Left ventricle myocardium superior (tissue), 1 donor: ENCODE measurements around the gene TMEM240. TPM values are rescaled to one million over a fixed set of nuclear protein-coding genes. Genes with fewer than 3 reads are reported as not detected.
"Not testable (repeated sequence)": the region's sequence is repeated elsewhere in the genome, so short reads cannot be mapped to it uniquely, and the experiment has no call there.

Experiments
- ATAC-seq: fragments of 200-7000 bp; cut with Tn5 transposase; one replicate; pipeline ENCODE4 v1.9.1; 2020; ENCODE audit warnings: mild to moderate bottlenecking, moderate library complexity
- DNase-seq: peaks from one replicate; pipeline ENCODE4 v3.0.0-alpha.2; 2020
- intact Hi-C: fragments of 100-400 bp; cut with micrococcal nuclease; formaldehyde crosslinking; loops from one replicate; pipeline ENCODE4 v1.11.0; 2022
- total RNA-seq: library from RNA; stranded (reverse); fragmentation: NEBNext Ultra II Directional; extraction: Animal tissue kit (Norgen Biotek cat#: 25700); gene quantifications from one replicate; pipeline ENCODE4 v1.2.1, GENCODE V29; 2021
- donor health status: DM: no; HTN: yes; CAD: no; lungs with severe emphysema.

Gene TMEM240
- total RNA-seq, 1 donor from 2014 or later, result 8.9 TPM

GRCh38 chr1:1559066-1559465 lies 18.6 kb upstream of the TMEM240 start:
- no peak for DNase-seq
- ATAC-seq, result no peak
- intact Hi-C loops, result no loop called here

DNA sequence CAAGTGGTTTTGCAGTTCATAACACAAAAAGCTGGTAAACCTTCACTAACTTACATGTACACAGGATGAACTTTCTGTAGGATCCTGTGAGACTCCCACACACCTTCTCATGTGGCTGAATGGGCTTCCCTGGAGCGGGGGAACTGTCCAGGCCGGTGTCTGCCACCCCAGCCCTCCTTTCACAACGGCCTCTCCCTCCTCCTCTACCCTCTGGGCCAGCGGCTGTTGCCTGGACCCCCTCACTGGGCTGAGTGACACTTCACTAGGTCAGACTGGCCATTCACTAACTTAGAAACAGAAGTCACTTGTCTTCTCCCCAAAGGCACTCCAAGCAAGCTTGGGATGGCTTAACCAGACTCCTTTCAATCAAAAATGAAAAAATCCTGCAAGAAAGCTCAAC lies 18.2 kb upstream of the TMEM240 start:
- ATAC-seq (no peak), DNase-seq (no peak)
- intact Hi-C loops, result no loop called here

- DNase-seq, ATAC-seq, intact Hi-C loops: not testable (repeated sequence)
Observed at GRCh38 chr1:1557688-1558087, 17.3 kb upstream of the TMEM240 start.

DNA sequence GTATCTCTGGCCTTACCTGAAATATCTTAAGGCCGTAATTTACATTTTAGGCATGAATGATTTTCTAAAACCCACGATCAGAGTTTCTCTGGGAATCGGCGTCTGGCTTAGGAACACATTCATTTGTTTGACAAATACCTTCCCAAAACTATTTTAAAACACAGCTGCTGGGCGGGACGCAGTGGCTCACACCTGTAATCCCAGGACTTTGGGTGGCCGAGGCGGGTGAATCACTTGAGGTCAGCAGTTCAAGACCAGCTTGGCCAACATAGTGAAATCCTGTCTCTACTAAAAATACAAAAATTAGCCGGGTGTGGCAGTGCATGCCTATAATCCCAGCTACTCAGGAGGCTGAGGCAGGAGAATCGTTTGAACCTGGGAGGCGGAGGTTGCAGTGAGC lies 16.5 kb upstream of the TMEM240 start:
- not testable (repeated sequence) for ATAC-seq, DNase-seq

DNA sequence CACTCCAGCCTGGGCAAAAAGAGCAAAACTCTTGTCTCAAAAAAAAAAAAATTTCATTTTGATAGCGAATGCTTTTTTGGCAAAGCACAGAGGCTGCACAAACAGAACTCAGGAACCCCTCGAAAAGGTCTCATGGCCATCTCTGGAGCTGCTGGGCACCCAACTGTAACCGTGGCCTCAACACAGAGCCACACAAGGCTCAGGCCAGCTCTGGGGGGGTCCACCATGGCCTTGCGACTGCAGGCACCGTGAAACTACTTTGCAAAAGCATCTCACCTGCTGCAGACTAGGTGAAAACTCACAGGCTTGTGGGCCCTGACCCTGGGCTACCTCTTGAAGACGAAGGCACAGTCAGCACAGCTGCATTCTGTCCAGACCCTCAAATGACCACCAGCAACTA lies 16.1 kb upstream of the TMEM240 start:
- DNase-seq (no peak), ATAC-seq (no peak)
- intact Hi-C loops, result no loop called here

More for the DNA sequence above, 16.5 kb upstream of the TMEM240 start:
- intact Hi-C loops, result not testable (repeated sequence)

- DNase-seq (no peak), ATAC-seq (peak; percentile 14)
- intact Hi-C loops, result no loop called here
Observed at GRCh38 chr1:1554926-1555915, 14.8 kb upstream of the TMEM240 start.

- DNase-seq, result no peak
- intact Hi-C loops, result no loop called here
- ATAC-seq, result no peak
Observed at GRCh38 chr1:1554550-1554925, 14.1 kb upstream of the TMEM240 start.

DNA sequence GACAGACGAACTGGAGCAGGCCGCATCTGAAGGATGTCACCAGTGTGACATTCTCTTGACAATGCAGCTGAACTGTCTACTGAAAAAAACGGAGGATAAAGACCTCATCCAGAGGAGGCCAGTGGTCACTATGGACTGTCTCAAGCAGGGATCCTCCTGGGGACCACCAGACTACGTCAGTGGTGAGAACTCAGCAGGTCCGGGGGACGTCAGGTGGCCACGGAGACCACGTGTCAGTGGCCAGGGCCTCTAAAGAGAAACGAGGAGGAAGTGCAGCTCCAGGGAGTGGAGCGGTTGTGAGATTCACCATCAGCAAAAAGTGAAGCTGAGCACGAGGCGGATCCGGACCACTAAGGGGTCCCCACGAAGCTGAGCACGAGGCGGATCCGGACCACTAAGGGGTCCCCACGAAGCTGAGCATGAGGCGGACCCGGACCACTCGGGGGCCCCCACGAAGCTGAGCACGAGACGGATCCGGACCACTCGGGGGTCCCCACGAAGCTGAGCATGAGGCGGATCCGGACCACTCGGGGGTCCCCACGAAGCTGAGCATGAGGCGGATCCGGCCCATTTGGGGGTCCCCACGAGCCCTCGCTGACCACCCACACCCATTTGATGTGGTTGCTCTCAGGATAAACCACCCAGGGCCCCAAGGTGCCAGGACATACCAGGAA lies 13.5 kb upstream of the TMEM240 start:
- intact Hi-C loops, result no loop called here
- ATAC-seq (no peak), DNase-seq (no peak)

GRCh38 chr1:1552263-1552639 lies 11.8 kb upstream of the TMEM240 start:
- DNase-seq, result no peak

DNA sequence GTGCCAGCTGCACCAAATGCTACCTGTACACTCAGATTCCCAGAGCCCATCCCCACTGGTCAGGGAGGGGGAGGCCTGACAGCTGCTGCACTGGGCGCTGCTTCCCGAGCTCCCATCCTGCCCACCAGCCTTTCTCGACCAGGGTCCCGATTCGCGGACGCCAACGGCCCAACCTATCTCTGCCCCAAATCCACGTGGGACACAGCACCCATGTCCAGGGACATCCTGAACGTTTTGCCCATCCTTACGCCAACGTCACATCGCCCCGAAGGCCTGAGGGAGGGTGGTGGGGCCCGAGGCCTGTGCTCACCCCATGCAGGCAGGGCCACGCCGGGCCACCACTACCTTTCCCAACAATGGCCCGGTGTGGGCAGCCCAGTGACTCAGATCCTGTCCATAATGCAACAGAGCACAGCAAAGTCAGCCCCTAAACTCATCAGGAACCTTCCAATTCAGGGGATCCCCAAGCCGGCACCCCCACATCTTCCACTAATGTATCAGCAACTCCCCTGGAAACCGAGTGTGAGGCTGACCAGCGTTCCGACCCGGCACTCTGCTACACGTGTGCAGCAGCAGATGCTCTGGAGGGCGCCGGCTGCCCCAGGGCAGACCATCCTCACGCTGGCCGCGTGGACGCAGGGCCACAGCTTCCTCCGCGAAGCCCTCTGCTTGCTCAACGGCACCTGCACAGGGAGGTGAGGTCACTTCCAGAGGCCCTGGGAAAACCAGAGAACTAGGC lies 11.3 kb upstream of the TMEM240 start:
- no peak for DNase-seq
- intact Hi-C loops, result no loop called here
- ATAC-seq, result no peak

More at GRCh38 chr1:1552263-1552639, 11.8 kb upstream of the TMEM240 start:
- ATAC-seq, result no peak
- intact Hi-C loops, result no loop called here

GRCh38 chr1:1550591-1551432 lies 10.4 kb upstream of the TMEM240 start:
- intact Hi-C loops, result no loop called here

GRCh38 chr1:1550087-1550486 lies 9.7 kb upstream of the TMEM240 start:
- intact Hi-C loops, result no loop called here
- no peak for ATAC-seq

More at GRCh38 chr1:1550591-1551432, 10.4 kb upstream of the TMEM240 start:
- ATAC-seq (peak; percentile 50), DNase-seq (no peak)

GRCh38 chr1:1548591-1548990 lies 8.2 kb upstream of the TMEM240 start:
- intact Hi-C loops, result no loop called here
- no peak for DNase-seq
- no peak for ATAC-seq

More at GRCh38 chr1:1550087-1550486, 9.7 kb upstream of the TMEM240 start:
- no peak for DNase-seq

GRCh38 chr1:1547476-1547875 lies 7.1 kb upstream of the TMEM240 start:
- ATAC-seq (no peak), DNase-seq (no peak)
- intact Hi-C loops, result no loop called here

DNA sequence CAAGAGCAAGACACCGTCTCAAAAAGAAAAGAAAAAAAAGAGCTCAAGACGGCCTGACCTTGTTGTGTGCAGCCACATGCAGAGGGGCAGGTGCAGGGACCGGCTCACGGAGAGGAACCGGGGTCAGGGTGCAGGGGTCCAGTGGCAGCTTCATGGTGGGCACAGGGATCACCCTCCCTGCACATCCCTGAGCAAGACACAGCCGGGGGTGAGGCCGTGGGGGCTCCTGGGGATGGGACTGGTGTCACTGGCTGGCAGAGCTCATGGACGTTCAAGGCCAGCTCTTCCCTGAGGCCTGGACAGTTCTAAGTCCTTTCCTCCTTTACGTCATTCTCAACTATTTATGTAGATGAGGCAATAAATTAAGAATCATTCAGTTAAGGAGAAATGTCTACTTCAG lies 6.6 kb upstream of the TMEM240 start:
- DNase-seq (no peak), ATAC-seq (no peak)
- intact Hi-C loops, result no loop called here

DNA sequence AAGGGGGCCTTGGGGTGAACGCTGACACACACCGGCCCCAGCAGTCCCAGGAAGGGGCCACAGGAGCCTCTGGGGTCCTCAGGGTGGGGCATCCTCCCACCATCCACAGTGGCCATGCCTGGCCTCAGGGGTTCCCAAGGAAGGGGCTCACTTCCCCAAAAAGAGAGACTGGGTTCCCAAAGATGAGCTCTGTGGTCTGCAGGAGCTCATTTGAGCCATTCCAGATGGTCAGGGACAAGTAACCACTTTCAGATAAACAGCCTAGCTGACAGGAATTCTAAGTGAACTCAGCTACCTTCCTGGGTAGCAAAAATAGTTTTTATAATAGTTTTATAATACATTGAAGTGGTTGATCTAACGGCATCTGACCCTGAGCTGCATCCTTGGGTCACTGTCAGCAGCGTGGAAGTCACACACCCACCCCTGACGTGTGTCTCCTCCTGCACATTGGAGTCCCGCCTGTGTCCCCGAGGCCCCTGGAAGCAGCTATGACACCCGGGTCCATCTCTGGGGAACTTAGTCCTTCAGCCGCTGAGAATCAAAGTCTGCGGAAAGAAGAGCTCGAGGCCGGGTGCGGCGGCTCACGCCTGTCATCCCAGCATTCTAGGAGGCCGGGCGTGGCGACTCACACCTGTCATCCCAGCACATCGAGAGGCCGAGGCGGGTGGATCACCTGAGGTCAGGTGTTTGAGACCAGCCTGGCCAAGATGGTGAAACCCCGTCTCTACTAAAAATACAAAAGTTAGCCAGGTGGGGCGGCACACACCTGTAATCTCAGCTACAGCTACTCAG lies 5.7 kb upstream of the TMEM240 start:
- no peak for DNase-seq
- intact Hi-C loops, result no loop called here
- no peak for ATAC-seq

- ATAC-seq (no peak), DNase-seq (no peak)
- intact Hi-C loops, result no loop called here
Observed at GRCh38 chr1:1544544-1544943, 4.1 kb upstream of the TMEM240 start.

GRCh38 chr1:1543706-1544099 lies 3.3 kb upstream of the TMEM240 start:
- intact Hi-C loops, result no loop called here
- peak; percentile 75 for ATAC-seq
- peak; percentile 93 for DNase-seq
